Upper lobe of left lung (tissue), 4 donors: ENCODE results near the gene SHOC2.

Experiments used
- EP300 ChIP-seq, 4 donors: sonication (generic); formaldehyde crosslinking; IDR thresholded peaks; one replicate each; pipeline ENCODE4 v1.5.1; 2017; ENCODE audit warnings: antibody characterized with exemption in 4 of 4, control low read depth in 2 of 4
- TF ChIP-seq, protein P1 (sequence below), 6 experiments: fragments of 450-650 bp in 4 of 6; fragments of 200-600 bp in 2 of 6; sonication (generic) in 2 of 6; IDR thresholded peaks; one replicate each; pipeline ENCODE4 v1.5.1; 2016 to 2019; ENCODE audit warnings: antibody characterized with exemption in 6 of 6

DNA sequence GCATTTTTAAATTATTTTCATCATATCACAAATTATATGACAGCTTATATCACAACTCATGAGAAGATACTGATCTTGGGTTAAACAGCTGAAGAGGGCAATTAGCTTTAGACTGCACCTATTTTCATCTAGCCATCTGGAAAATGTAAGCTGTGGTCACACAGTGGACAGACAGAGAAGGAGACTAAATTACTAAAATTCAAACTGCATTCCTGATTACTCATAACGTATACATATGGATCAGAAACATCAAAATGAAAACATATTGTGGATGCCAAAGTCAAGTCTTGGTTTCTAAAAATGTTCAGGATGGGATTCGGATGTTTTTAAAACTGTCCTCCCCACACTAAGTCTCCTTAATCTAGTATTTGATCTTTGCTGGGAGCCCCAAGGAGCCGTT lies 7.0 kb upstream of the SHOC2 start:
- TF ChIP-seq, protein P1, sequence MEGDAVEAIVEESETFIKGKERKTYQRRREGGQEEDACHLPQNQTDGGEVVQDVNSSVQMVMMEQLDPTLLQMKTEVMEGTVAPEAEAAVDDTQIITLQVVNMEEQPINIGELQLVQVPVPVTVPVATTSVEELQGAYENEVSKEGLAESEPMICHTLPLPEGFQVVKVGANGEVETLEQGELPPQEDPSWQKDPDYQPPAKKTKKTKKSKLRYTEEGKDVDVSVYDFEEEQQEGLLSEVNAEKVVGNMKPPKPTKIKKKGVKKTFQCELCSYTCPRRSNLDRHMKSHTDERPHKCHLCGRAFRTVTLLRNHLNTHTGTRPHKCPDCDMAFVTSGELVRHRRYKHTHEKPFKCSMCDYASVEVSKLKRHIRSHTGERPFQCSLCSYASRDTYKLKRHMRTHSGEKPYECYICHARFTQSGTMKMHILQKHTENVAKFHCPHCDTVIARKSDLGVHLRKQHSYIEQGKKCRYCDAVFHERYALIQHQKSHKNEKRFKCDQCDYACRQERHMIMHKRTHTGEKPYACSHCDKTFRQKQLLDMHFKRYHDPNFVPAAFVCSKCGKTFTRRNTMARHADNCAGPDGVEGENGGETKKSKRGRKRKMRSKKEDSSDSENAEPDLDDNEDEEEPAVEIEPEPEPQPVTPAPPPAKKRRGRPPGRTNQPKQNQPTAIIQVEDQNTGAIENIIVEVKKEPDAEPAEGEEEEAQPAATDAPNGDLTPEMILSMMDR (IDR thresholded peaks at IDR 0.05) = no peak
- TF ChIP-seq EP300 (IDR thresholded peaks at IDR 0.05) = no peak
